ENCODE results near the gene CREB3.

GRCh38 chr9:35698231-35698630, 34.2 kb upstream of the CREB3 start:
- TF ChIP-seq CTCF (IDR thresholded peaks at IDR 0.05) (no peak), POLR2A (IDR thresholded peaks at IDR 0.05) (no peak)
